ENCODE data around the gene RAB29.

The RAB29 gene

DNA sequence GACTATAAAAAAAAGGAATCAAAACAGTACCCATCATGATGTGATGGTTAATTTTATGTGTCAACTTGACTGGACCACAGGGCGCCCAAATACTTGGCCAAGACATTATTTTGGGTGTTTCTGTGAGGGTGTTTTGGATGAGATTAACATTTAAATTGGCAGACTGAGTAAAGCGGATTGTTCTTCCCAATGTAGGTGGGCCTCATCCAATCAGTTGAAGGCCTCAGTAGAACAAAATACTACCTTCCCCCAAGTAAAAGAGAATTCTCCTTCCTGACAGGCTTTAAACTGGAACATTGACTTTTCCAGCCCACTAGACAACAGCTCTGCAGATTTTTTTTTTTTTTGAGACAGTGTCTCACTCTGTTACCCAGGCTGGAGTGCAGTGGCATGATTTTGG is 10.7 kb downstream of the RAB29 start:
- DNase-seq (ENCODE audit: low spot score): no peak
- TF ChIP-seq, protein P1, sequence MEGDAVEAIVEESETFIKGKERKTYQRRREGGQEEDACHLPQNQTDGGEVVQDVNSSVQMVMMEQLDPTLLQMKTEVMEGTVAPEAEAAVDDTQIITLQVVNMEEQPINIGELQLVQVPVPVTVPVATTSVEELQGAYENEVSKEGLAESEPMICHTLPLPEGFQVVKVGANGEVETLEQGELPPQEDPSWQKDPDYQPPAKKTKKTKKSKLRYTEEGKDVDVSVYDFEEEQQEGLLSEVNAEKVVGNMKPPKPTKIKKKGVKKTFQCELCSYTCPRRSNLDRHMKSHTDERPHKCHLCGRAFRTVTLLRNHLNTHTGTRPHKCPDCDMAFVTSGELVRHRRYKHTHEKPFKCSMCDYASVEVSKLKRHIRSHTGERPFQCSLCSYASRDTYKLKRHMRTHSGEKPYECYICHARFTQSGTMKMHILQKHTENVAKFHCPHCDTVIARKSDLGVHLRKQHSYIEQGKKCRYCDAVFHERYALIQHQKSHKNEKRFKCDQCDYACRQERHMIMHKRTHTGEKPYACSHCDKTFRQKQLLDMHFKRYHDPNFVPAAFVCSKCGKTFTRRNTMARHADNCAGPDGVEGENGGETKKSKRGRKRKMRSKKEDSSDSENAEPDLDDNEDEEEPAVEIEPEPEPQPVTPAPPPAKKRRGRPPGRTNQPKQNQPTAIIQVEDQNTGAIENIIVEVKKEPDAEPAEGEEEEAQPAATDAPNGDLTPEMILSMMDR (IDR thresholded peaks at IDR 0.05; ENCODE audit: extremely low read depth, missing control alignments): no peak

DNA sequence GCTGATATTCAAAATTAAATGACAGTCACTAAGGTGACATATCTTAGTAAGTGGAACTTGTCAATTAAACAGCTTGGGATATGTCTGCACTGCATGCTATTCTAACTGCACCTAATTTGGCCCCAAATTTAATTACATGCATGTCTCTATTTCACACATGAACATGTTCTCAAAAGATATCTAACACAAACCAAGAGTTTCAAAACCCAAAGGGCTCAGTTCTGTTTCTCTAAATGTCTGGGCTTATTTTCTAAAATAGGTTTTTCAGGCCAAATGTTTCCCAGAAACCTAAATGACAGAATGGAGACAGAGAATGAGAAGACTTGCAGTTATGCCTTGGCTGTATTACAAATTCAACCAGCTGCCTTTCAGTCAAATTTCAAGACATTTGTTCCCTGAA is 11.3 kb downstream of the RAB29 start:
- no peak for DNase-seq (ENCODE audit: low spot score)
- TF ChIP-seq, protein P1 (IDR thresholded peaks at IDR 0.05; ENCODE audit: extremely low read depth, missing control alignments): no peak

DNA sequence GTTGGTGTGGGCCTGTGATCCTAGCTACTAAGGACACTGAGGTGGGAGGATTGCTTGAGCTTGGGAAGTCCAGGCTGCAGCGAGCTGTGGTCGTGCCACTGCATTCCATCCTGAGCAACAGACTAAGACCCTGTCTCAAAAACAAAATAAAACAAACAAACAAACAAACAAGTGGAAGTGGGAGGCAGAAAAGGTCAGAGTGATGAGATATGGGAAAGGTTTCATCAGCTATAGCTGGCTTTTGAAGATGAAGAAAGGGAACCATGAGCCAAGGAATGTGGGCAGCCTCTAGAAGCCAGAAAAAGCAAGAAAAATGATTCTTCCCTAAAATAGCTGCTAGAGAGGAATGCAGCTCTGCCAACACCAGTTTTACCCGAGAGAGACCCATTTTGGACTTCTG is 14.7 kb downstream of the RAB29 start:
- DNase-seq (ENCODE audit: low spot score): no peak
- TF ChIP-seq, protein P1 (IDR thresholded peaks at IDR 0.05; ENCODE audit: extremely low read depth, missing control alignments): no peak

DNA sequence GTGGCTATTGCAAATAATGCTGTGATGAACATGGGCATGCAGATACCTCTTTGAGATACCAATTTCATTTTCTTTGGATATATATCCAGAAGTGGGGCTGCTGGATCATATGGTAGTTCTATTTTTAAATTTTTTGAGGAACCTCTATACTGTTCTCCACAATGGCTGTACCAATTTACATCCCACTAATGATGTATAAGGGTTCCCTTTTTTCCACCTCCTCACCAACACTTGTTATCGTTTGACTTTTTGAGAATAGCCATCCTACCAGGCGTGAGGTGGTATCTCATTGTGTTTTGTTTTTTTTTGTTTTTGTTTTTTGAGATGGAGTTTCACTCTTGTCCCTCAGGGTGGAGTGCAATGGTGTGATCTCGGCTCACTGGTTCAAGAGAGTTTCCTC is 18.7 kb downstream of the RAB29 start:
- no peak for DNase-seq (ENCODE audit: low spot score)
- TF ChIP-seq, protein P1 (IDR thresholded peaks at IDR 0.05; ENCODE audit: extremely low read depth, missing control alignments): no peak

DNA sequence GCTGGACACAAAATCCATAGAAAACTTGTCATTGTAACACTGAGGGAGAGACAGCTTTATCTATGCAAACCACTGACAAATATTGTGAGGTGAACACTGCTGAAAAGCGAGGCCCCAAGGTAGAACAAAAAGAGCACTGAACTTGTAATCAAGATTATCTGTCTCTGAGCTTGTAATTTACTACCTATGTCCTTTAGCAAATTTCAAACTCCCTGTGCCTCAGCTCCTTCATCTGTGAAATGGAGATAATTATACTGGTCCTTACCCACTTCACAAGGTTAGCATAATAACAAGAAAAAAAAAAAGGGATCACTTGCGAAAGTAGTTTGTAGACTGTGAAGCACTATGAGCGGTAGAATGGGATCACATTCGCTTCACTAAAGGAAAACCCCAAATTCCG is 20.4 kb downstream of the RAB29 start:
- DNase-seq (ENCODE audit: low spot score): no peak
- TF ChIP-seq, protein P1 (IDR thresholded peaks at IDR 0.05; ENCODE audit: extremely low read depth, missing control alignments): no peak

DNA sequence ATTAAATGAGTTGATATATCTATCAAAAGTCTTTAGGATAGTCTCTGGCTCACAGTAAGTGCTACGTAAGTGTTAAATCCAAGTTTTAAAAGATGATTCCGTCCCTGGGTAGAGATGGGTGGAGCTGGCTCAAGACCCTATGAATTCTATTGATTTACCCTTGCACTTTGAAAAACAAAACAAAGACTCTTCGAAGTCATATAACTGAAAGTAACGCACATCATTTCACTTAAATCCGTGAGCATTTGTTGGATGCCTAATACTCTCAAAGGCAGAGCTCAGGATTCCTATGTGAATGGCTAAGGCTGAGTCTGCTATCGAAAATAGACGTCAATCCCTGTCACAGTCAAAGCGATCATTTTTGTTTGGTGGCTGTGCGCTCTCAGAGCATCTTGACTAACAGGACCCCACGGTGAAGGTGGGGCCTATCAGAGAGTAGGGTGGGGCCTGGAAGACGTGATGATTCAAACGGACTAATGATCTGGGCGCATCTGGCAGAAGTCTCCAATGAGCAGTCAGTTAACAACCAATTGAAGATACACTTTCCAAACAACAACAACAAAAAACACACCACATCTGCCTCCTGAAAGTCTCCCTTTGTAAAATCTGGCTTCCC is 24.1 kb downstream of the RAB29 start:
- DNase-seq (ENCODE audit: low spot score): no peak
- TF ChIP-seq, protein P1 (IDR thresholded peaks at IDR 0.05; ENCODE audit: extremely low read depth, missing control alignments): no peak

DNA sequence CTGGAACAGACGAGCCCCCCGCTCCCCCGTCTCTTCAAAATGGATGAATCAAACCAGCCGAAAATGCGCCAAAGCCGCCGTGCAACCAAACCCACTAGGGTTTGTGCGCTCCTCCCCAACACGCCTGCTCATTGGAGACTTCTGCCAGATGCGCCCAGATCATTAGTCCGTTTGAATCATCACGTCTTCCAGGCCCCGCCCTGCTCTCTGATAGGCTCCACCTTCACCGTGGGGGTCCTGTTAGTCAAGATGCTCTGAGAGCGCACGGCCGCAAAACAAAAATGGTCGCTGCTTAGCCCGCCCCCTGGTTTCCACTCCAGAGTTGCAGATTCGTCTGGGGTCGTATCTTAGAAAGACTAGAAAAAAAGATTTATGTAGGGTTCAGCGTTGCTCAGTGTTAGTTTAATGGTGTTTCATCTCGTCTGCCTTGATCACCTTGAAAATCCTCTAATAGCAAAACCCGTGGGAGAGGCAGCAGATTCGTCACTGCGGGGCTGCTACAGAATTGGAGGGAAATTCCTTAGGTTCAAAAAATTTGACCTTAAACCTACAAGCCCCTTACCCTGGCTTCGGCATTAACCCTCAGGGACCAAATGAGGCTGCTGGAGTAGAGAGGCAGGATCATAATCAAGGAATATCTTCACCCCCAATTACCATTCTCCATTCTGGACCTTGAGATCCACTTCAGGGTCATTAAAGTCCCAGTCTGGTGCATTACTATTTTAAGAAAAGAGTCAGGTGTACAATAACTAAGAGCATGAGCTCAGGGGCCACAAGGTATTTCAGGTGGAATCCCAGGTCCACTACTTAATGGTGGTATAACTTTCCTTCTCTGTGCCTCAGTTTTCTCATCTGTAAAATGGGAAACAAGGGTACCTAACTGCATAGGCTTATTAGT is 24.9 kb downstream of the RAB29 start, which contains the start of gene NUCKS1:
TSS of gene NUCKS1 (minus strand) at position 45 of the 898 bp plus-strand sequence. CDS start 209 bp downstream, outside the sequence.
- peak; percentile 91 for DNase-seq (ENCODE audit: low spot score)
- TF ChIP-seq, protein P1 (IDR thresholded peaks at IDR 0.05; ENCODE audit: extremely low read depth, missing control alignments): no peak

Measured in GM20000 (cell line).